ENCODE measurements around the gene JCAD. TPM values are rescaled to one million over a fixed set of nuclear protein-coding genes. Genes with fewer than 3 reads are reported as not detected.

Gene JCAD
- total RNA-seq, 1 experiment from 2014 or later, result not detected

- Histone ChIP-seq H2AFZ (ENCODE audit: low read length) (no peak overlapping the region), H3K4me2 (ENCODE audit: low read depth, low read length, poor library complexity, severe bottlenecking) (no peak overlapping the region)
- DNase-seq, result no peak
Measured at GRCh38 chr10:30070001-30070685, 10.8 kb upstream of the JCAD start.

GRCh38 chr10:30068492-30069223 is 9.3 kb upstream of the JCAD start:
- Histone ChIP-seq H3K4me1 (ENCODE audit: low read length) (no peaks in the 10 kb centered on the region), H3K9ac (ENCODE audit: low read length) (no peak overlapping the region), H3K27me3 (ENCODE audit: low read length) (no peaks in the 10 kb centered on the region), H3K27ac (ENCODE audit: low read length) (no peak overlapping the region), H3K9me2 (replicated peaks; ENCODE audit: insufficient read depth, low read length) (no peaks in the 10 kb centered on the region), H4K20me1 (ENCODE audit: insufficient read depth, low read depth, low read length) (no peaks in the 10 kb centered on the region), H3K9me3 (ENCODE audit: low read length) (no peaks in the 10 kb centered on the region), H3K4me2 (ENCODE audit: low read depth, low read length, poor library complexity, severe bottlenecking) (no peak overlapping the region), H3K36me3 (ENCODE audit: insufficient read depth, low read length) (no peaks in the 10 kb centered on the region), H3K4me3 (ENCODE audit: low read length) (no peak overlapping the region), H2AFZ (ENCODE audit: low read length) (no peak overlapping the region), H3K79me2 (ENCODE audit: low read length) (no peaks in the 10 kb centered on the region)
- DNase-seq, result no peak

More at GRCh38 chr10:30070001-30070685, 10.8 kb upstream of the JCAD start:
- Histone ChIP-seq H3K36me3 (ENCODE audit: insufficient read depth, low read length) (no peaks in the 10 kb centered on the region), H3K27ac (ENCODE audit: low read length) (no peak overlapping the region), H3K9ac (ENCODE audit: low read length) (no peak overlapping the region), H3K4me1 (ENCODE audit: low read length) (no peaks in the 10 kb centered on the region), H3K27me3 (ENCODE audit: low read length) (no peaks in the 10 kb centered on the region), H3K9me3 (ENCODE audit: low read length) (no peaks in the 10 kb centered on the region), H4K20me1 (ENCODE audit: insufficient read depth, low read depth, low read length) (no peaks in the 10 kb centered on the region), H3K4me3 (ENCODE audit: low read length) (no peak overlapping the region), H3K79me2 (ENCODE audit: low read length) (no peaks in the 10 kb centered on the region), H3K9me2 (replicated peaks; ENCODE audit: insufficient read depth, low read length) (no peaks in the 10 kb centered on the region)

- H3K4me1 ChIP-seq (ENCODE audit: low read length), result no peaks in the 10 kb centered on the region
- H4K20me1 ChIP-seq (ENCODE audit: insufficient read depth, low read depth, low read length), result no peaks in the 10 kb centered on the region
- H3K9me2 ChIP-seq (replicated peaks; ENCODE audit: insufficient read depth, low read length), result no peaks in the 10 kb centered on the region
- H3K27ac ChIP-seq (ENCODE audit: low read length), result no peak overlapping the region
- H3K9me3 ChIP-seq (ENCODE audit: low read length), result no peaks in the 10 kb centered on the region
- H3K36me3 ChIP-seq (ENCODE audit: insufficient read depth, low read length), result no peaks in the 10 kb centered on the region
- no peak overlapping the region for H3K4me2 ChIP-seq (ENCODE audit: low read depth, low read length, poor library complexity, severe bottlenecking)
- no peaks in the 10 kb centered on the region for H3K27me3 ChIP-seq (ENCODE audit: low read length)
- H2AFZ ChIP-seq (ENCODE audit: low read length), result no peak overlapping the region
- no peak overlapping the region for H3K9ac ChIP-seq (ENCODE audit: low read length)
- no peak overlapping the region for H3K4me3 ChIP-seq (ENCODE audit: low read length)
- no peak for DNase-seq
- no peaks in the 10 kb centered on the region for H3K79me2 ChIP-seq (ENCODE audit: low read length)
Measured at GRCh38 chr10:30063099-30063498, 3.7 kb upstream of the JCAD start.

GRCh38 chr10:30062582-30062981 is 3.2 kb upstream of the JCAD start:
- Histone ChIP-seq H3K9me3 (ENCODE audit: low read length) (no peaks in the 10 kb centered on the region), H3K4me2 (ENCODE audit: low read depth, low read length, poor library complexity, severe bottlenecking) (no peak overlapping the region), H3K9me2 (replicated peaks; ENCODE audit: insufficient read depth, low read length) (no peaks in the 10 kb centered on the region), H2AFZ (ENCODE audit: low read length) (no peak overlapping the region), H3K9ac (ENCODE audit: low read length) (no peak overlapping the region), H3K27me3 (ENCODE audit: low read length) (no peaks in the 10 kb centered on the region), H3K79me2 (ENCODE audit: low read length) (no peaks in the 10 kb centered on the region), H4K20me1 (ENCODE audit: insufficient read depth, low read depth, low read length) (no peaks in the 10 kb centered on the region), H3K4me3 (ENCODE audit: low read length) (no peak overlapping the region), H3K4me1 (ENCODE audit: low read length) (no peaks in the 10 kb centered on the region), H3K36me3 (ENCODE audit: insufficient read depth, low read length) (no peaks in the 10 kb centered on the region), H3K27ac (ENCODE audit: low read length) (no peak overlapping the region)
- no peak for DNase-seq

- DNase-seq, result no peak
- Histone ChIP-seq H4K20me1 (ENCODE audit: insufficient read depth, low read depth, low read length) (no peaks in the 10 kb centered on the region), H3K9me2 (replicated peaks; ENCODE audit: insufficient read depth, low read length) (no peaks in the 10 kb centered on the region), H3K36me3 (ENCODE audit: insufficient read depth, low read length) (no peaks in the 10 kb centered on the region), H3K9me3 (ENCODE audit: low read length) (no peaks in the 10 kb centered on the region), H2AFZ (ENCODE audit: low read length) (no peak overlapping the region), H3K4me1 (ENCODE audit: low read length) (no peaks in the 10 kb centered on the region), H3K9ac (ENCODE audit: low read length) (no peak overlapping the region), H3K79me2 (ENCODE audit: low read length) (no peaks in the 10 kb centered on the region), H3K4me3 (ENCODE audit: low read length) (no peak overlapping the region), H3K4me2 (ENCODE audit: low read depth, low read length, poor library complexity, severe bottlenecking) (no peak overlapping the region), H3K27me3 (ENCODE audit: low read length) (no peaks in the 10 kb centered on the region), H3K27ac (ENCODE audit: low read length) (no peak overlapping the region)
Measured at GRCh38 chr10:30062090-30062489, 2.7 kb upstream of the JCAD start.

GRCh38 chr10:30058570-30059132 is 735 bp downstream of the JCAD start:
- Histone ChIP-seq H3K9me2 (replicated peaks; ENCODE audit: insufficient read depth, low read length) (no peaks in the 10 kb centered on the region), H3K4me3 (ENCODE audit: low read length) (no peak overlapping the region), H3K4me1 (ENCODE audit: low read length) (no peaks in the 10 kb centered on the region), H4K20me1 (ENCODE audit: insufficient read depth, low read depth, low read length) (no peaks in the 10 kb centered on the region), H3K9ac (ENCODE audit: low read length) (no peak overlapping the region), H3K79me2 (ENCODE audit: low read length) (no peaks in the 10 kb centered on the region), H3K9me3 (ENCODE audit: low read length) (no peaks in the 10 kb centered on the region), H2AFZ (ENCODE audit: low read length) (no peak overlapping the region), H3K4me2 (ENCODE audit: low read depth, low read length, poor library complexity, severe bottlenecking) (no peak overlapping the region), H3K36me3 (ENCODE audit: insufficient read depth, low read length) (no peaks in the 10 kb centered on the region), H3K27ac (ENCODE audit: low read length) (no peak overlapping the region), H3K27me3 (ENCODE audit: low read length) (no peaks in the 10 kb centered on the region)
- DNase-seq, result no peak

- H3K27me3 ChIP-seq (ENCODE audit: low read length), result no peaks in the 10 kb centered on the region
- no peak overlapping the region for H3K9ac ChIP-seq (ENCODE audit: low read length)
- H3K79me2 ChIP-seq (ENCODE audit: low read length), result no peaks in the 10 kb centered on the region
- no peak overlapping the region for H3K4me3 ChIP-seq (ENCODE audit: low read length)
- H3K36me3 ChIP-seq (ENCODE audit: insufficient read depth, low read length), result no peaks in the 10 kb centered on the region
- H3K27ac ChIP-seq (ENCODE audit: low read length), result no peak overlapping the region
- H3K9me2 ChIP-seq (replicated peaks; ENCODE audit: insufficient read depth, low read length), result no peaks in the 10 kb centered on the region
- H2AFZ ChIP-seq (ENCODE audit: low read length), result no peak overlapping the region
- no peak for DNase-seq
- no peaks in the 10 kb centered on the region for H3K9me3 ChIP-seq (ENCODE audit: low read length)
- H3K4me2 ChIP-seq (ENCODE audit: low read depth, low read length, poor library complexity, severe bottlenecking), result no peak overlapping the region
- H4K20me1 ChIP-seq (ENCODE audit: insufficient read depth, low read depth, low read length), result no peaks in the 10 kb centered on the region
- H3K4me1 ChIP-seq (ENCODE audit: low read length), result no peaks in the 10 kb centered on the region
Measured at GRCh38 chr10:30057894-30058556, 1.4 kb downstream of the JCAD start.

GRCh38 chr10:30057421-30057841 is 2.0 kb downstream of the JCAD start:
- Histone ChIP-seq H3K9me3 (ENCODE audit: low read length) (no peaks in the 10 kb centered on the region), H3K4me3 (ENCODE audit: low read length) (no peak overlapping the region), H3K27ac (ENCODE audit: low read length) (no peak overlapping the region), H3K9ac (ENCODE audit: low read length) (no peak overlapping the region), H3K9me2 (replicated peaks; ENCODE audit: insufficient read depth, low read length) (no peaks in the 10 kb centered on the region), H3K79me2 (ENCODE audit: low read length) (no peaks in the 10 kb centered on the region), H3K4me1 (ENCODE audit: low read length) (no peaks in the 10 kb centered on the region), H3K36me3 (ENCODE audit: insufficient read depth, low read length) (no peaks in the 10 kb centered on the region), H2AFZ (ENCODE audit: low read length) (no peak overlapping the region), H3K4me2 (ENCODE audit: low read depth, low read length, poor library complexity, severe bottlenecking) (no peak overlapping the region), H3K27me3 (ENCODE audit: low read length) (no peaks in the 10 kb centered on the region), H4K20me1 (ENCODE audit: insufficient read depth, low read depth, low read length) (no peaks in the 10 kb centered on the region)
- DNase-seq, result no peak

Measured in Karpas-422 (cell line).